Cardiac fibroblast (primary cell): ENCODE data around the gene MORC4.

Experiments
- DNase-seq, 2 donors: peaks; one replicate each; pipeline versions ENCODE4 v3.0.0 to v3.0.0-alpha.2; 2010; ENCODE audit warnings: low read depth in 2 of 2
- H3K4me3 ChIP-seq, 2 donors: replicated peaks in 1 of 2; 1 replicate in 1 of 2; 2 replicates in 1 of 2; pipeline ENCODE4 v1.5.1; 2011; ENCODE audit warnings: low read depth in 2 of 2, low read length in 2 of 2, mild to moderate bottlenecking in 2 of 2, moderate library complexity in 1 of 2
- CTCF ChIP-seq: IDR thresholded peaks from one replicate; pipeline ENCODE4 v1.5.1; 2011; ENCODE audit warnings: low read depth, mild to moderate bottlenecking, low read length, inconsistent platforms

MORC4 gene

GRCh38 chrX:106891762-106892460 is 108.1 kb downstream of the MORC4 start:
- DNase-seq = no peak
- TF ChIP-seq CTCF = no peak
- H3K4me3 ChIP-seq = no peak overlapping the region
